T follicular helper cell (primary cell): Measurements from ENCODE around the gene ANKS1B.

Source experiments
- DNase-seq: peaks from one replicate; pipeline ENCODE4 v3.0.0-alpha.2; 2020; ENCODE audit warnings: low read depth

Gene ANKS1B

GRCh38 chr12:99453836-99454538, 530.7 kb downstream of the ANKS1B start:
- no peak for DNase-seq

- no peak for DNase-seq
Measured at GRCh38 chr12:99450036-99450630, 534.6 kb downstream of the ANKS1B start.

GRCh38 chr12:99444859-99445316, 539.8 kb downstream of the ANKS1B start:
- no peak for DNase-seq

- no peak for DNase-seq
Measured at GRCh38 chr12:99442758-99443157, 542.0 kb downstream of the ANKS1B start.

- DNase-seq, result no peak
Measured at GRCh38 chr12:99439399-99439798, 545.3 kb downstream of the ANKS1B start.

- no peak for DNase-seq
Measured at GRCh38 chr12:99436584-99436983, 548.2 kb downstream of the ANKS1B start.

GRCh38 chr12:99435095-99435791, 549.5 kb downstream of the ANKS1B start:
- DNase-seq, result no peak

- no peak for DNase-seq
Measured at GRCh38 chr12:99433155-99433554, 551.6 kb downstream of the ANKS1B start.

GRCh38 chr12:99431203-99431602, 553.5 kb downstream of the ANKS1B start:
- no peak for DNase-seq

- DNase-seq, result no peak
Measured at GRCh38 chr12:99427104-99427503, 557.6 kb downstream of the ANKS1B start.

GRCh38 chr12:99418379-99418778, 566.4 kb downstream of the ANKS1B start:
- no peak for DNase-seq

GRCh38 chr12:99413751-99414150, 571.0 kb downstream of the ANKS1B start:
- DNase-seq, result no peak

- DNase-seq, result no peak
Measured at GRCh38 chr12:99393763-99394162, 591.0 kb downstream of the ANKS1B start.

- DNase-seq, result no peak
Measured at GRCh38 chr12:99392091-99392850, 592.5 kb downstream of the ANKS1B start.

- DNase-seq, result no peak
Measured at GRCh38 chr12:99390707-99391106, 594.0 kb downstream of the ANKS1B start.

- no peak for DNase-seq
Measured at GRCh38 chr12:99389751-99390150, 595.0 kb downstream of the ANKS1B start.

- no peak for DNase-seq
Measured at GRCh38 chr12:99388671-99389195, 596.0 kb downstream of the ANKS1B start.

GRCh38 chr12:99387661-99388060, 597.1 kb downstream of the ANKS1B start:
- no peak for DNase-seq

- no peak for DNase-seq
Measured at GRCh38 chr12:99386907-99387306, 597.8 kb downstream of the ANKS1B start.

GRCh38 chr12:99383258-99383657, 601.5 kb downstream of the ANKS1B start:
- DNase-seq, result no peak

- no peak for DNase-seq
Measured at GRCh38 chr12:99381992-99382391, 602.7 kb downstream of the ANKS1B start.

GRCh38 chr12:99380701-99381100, 604.0 kb downstream of the ANKS1B start:
- DNase-seq, result no peak
